ENCODE results near the gene SEPTIN3. TPM values are rescaled to one million over a fixed set of nuclear protein-coding genes. Genes with fewer than 3 reads are reported as not detected.

The SEPTIN3 gene
- total and polyA plus RNA-seq, 2 of the 8 experiments (the other 6 are each of a cell fraction or from before 2014, with no cell fraction given) = 38.9 to 52.9 TPM

- Histone ChIP-seq H2BK120ac (replicated peaks; ENCODE audit: low read depth, low read length) (no peak overlapping the region), H3K14ac (ENCODE audit: insufficient read length) (no peak overlapping the region), H3K4me1 (replicated peaks in 1 of 4; ENCODE audit: control insufficient read depth in 3 of 4, insufficient read depth in 4 of 4, low read length in 3 of 4) (peaks cover 0 to 2% (median 0%) of the 10 kb centered on the region in 4 experiments; a peak in 3 of 7 replicates), H4K8ac (ENCODE audit: extremely low read depth, insufficient read depth, low read length) (no peak overlapping the region), H3K23me2 (ENCODE audit: low read depth, low read length) (no peaks in the 10 kb centered on the region), H3K18ac (ENCODE audit: extremely low read depth, low read length) (no peak overlapping the region), H3K27ac (ENCODE audit: low read depth, low read length) (no peak overlapping the region), H3K9me3 (ENCODE audit: insufficient read depth in 2 of 2, low read depth in 1 of 2, low read length in 1 of 2) (no peaks in the 10 kb centered on the region), H3K79me2 (ENCODE audit: control insufficient read depth in 1 of 2, insufficient read depth in 2 of 2, low read length in 2 of 2) (no peaks in the 10 kb centered on the region), H4K20me1 (replicated peaks in 1 of 2; ENCODE audit: control insufficient read depth in 1 of 2, insufficient read depth in 2 of 2, low read length in 2 of 2) (peaks cover 21 to 24% of the 10 kb centered on the region in 2 experiments), H3K56ac (replicated peaks; ENCODE audit: insufficient read length, low read depth, low read length) (no peak overlapping the region), H3K4me3 (ENCODE audit: extremely low read depth in 1 of 4, insufficient read depth in 2 of 4, low read depth in 3 of 4, low read length in 4 of 4) (no peak overlapping the region), H3K9ac (replicated peaks in 1 of 4; ENCODE audit: extremely low read depth in 1 of 4, low read depth in 3 of 4, low read length in 3 of 4) (no peak overlapping the region), H3K27me3 (replicated peaks in 1 of 4; ENCODE audit: control insufficient read depth in 3 of 4, extremely low read depth in 1 of 4, insufficient read depth in 3 of 4, low read length in 3 of 4) (no peaks in the 10 kb centered on the region; a peak in 2 of 7 replicates), H2BK12ac (ENCODE audit: low read depth, low read length) (no peak overlapping the region), H2BK5ac (ENCODE audit: low read depth, low read length) (no peak overlapping the region), H2AFZ (ENCODE audit: low read length) (no peak overlapping the region), H3K4ac (replicated peaks; ENCODE audit: insufficient read length, low read depth, low read length) (no peak overlapping the region), H4K91ac (replicated peaks; ENCODE audit: insufficient read length, low read length) (no peak overlapping the region), H2BK15ac (ENCODE audit: low read length) (no peak overlapping the region), H2BK20ac (ENCODE audit: low read length) (no peak overlapping the region), H2AK5ac (ENCODE audit: low read depth, low read length) (no peak overlapping the region), H4K5ac (ENCODE audit: insufficient read length, low read depth, low read length) (no peak overlapping the region), H3K4me2 (ENCODE audit: insufficient read depth in 1 of 2, low read depth in 2 of 2, low read length in 2 of 2) (no peak overlapping the region), H3K23ac (ENCODE audit: insufficient read length) (no peak overlapping the region), H3K36me3 (ENCODE audit: control insufficient read depth in 2 of 4, insufficient read depth in 4 of 4, low read length in 3 of 4) (peaks cover 10 to 27% (median 19%) of the 10 kb centered on the region in 4 experiments), H3K79me1 (ENCODE audit: low read depth, low read length) (peaks cover 5% of the 10 kb centered on the region)
- no peak for DNase-seq (ENCODE audit: low read depth in 1 of 2, low spot score in 2 of 2)
- no peak for FAIRE-seq
- no peak for TF ChIP-seq KDM5A (IDR thresholded peaks at IDR 0.05; ENCODE audit: low read length)
- CTCF ChIA-PET (ENCODE audit: partially characterized antibody) = interaction anchor here (0.6 to 6.3 kb wide), 5 partner anchors 10 to 47 kb away, joined by 3 to 77 read pairs (median 5); partner anchors contain the start of genes CENPM and TNFRSF13C
- 100% methylated on average over 1 of the region's 2 CpGs; no CpG with 5 or more reads in 1 of the 2 experiments for WGBS, 2 experiments (ENCODE audit: extremely low coverage in 1 of 2, insufficient coverage in 1 of 2, insufficient read length in 1 of 2, insufficient replicate concordance in 2 of 2, low coverage in 1 of 2, low lambda C conversion rate in 2 of 2, missing lambda C conversion rate in 1 of 2)
- POLR2A ChIA-PET (ENCODE audit: partially characterized antibody) = interaction anchor here (0.8 to 3.0 kb wide), 4 partner anchors 10 to 14 kb away, joined by 3 to 17 read pairs (median 5); partner anchors contain the start of genes CENPM and TNFRSF13C
Measured at GRCh38 chr22:41936894-41937169, 32.4 kb upstream of the SEPTIN3 start.
